G401.6 (cell line): ENCODE measurements around the gene ZC3H18.
"Not testable (repeated sequence)": the region's sequence is repeated elsewhere in the genome, so short reads cannot be mapped to it uniquely, and the experiment has no call there.

Source experiments
- FAIRE-seq: peaks from 2 replicates; lab custom pipeline; 2012; peaks lifted over from hg19 to GRCh38; lab: Jason Lieb, UNC

Gene ZC3H18

DNA sequence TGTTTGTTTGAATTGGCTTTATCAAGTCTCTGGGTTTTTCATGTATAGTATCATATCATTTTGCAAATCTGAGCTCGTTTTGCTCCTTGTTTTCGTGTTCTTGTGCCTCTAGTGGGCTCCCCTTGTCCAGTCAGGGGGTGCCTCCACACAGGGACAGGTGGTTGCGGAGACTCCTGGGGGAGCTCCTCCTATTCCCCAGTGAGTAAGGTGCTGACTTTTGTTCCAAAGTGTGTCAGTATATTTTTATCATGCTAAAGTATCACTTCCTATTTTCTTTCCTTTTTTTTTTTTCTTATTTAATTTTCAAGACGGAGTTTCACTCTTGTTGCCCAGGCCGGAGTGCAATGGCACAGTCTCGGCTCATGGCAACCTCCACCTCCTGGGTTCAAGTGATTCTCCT is 37.9 kb downstream of the ZC3H18 start:
- no peak for FAIRE-seq

DNA sequence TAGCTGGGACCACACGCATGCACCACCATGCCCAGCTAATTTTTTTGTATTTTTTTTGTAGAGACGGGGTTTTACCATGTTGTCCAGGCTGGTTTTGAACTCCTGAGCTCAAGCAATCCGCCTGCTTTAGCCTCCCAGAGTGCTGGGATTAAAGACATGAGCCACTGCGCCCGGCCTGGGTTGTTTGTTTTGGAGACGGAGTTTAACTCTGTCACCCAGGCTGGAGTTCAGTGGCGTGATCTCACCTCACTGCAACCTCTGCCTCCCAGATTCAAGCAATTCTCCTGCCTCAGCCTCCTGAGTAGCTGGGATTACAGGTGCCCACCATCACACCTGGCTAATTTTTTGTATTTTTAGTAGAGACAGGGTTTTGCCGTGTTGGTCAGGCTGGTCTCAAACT is 39.2 kb downstream of the ZC3H18 start:
- FAIRE-seq = not testable (repeated sequence)

DNA sequence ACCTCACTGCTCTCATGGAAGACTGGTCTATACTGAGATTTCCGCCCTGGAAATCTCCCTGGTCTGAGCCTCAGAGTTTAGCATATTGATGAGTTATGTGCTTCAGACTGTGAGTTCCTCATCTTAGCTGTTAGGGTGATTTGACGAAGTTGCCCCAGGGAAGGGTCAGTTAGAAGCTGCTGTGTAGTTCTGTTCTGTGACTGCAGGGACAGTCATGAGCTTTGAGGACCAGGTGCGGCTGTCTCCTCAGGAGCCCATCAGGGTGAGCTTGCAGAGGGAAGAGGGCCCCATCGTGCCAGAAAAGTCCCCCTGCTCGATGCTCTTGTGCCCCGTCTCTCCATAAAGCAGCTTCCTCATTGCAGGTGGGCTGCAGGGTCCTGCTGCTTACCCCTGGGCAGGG is 39.9 kb downstream of the ZC3H18 start:
- FAIRE-seq = no peak

DNA sequence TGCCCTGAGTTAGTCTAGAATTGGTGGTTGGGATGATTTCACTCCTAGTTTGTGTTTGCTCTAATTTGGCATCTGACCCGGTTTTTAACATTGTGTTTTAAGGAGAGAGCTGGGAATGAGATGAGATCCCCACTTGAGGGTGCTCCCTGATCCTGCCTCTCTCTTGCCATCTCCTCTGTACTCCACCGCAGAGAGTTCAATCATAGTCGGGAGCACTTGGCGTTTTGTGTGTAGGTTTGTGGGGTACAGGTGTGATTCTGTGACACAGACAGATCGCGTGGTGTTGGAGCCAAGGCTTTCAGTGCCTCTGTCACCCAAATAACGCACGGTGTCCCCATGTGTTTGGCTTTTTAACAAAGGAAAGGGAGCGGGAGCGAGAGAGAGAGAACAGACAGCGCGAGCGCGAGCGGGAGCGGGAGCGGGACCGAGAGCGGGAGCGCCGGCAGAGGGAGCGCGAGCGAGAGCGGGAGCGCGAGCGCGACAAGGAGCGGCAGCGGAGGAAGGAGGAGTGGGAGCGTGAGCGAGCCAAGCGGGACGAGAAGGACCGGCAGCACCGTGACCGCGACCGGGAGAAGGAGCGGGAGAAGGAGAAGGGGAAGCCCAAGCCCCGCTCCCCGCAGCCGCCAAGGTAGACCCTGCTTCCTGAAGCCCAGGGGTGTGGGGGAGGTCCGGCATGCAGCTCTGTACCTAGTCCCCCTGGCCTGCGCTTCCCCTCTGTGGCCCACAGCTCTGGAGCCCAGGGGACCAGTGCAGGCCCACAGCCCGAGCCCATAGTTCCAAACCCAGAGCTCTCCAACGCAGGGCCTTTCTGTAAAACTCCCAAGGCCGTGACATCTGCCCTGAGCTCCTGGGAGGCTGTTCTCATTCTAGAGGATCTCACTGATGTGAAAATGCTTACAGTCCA is 41.0 kb downstream of the ZC3H18 start:
- no peak for FAIRE-seq

DNA sequence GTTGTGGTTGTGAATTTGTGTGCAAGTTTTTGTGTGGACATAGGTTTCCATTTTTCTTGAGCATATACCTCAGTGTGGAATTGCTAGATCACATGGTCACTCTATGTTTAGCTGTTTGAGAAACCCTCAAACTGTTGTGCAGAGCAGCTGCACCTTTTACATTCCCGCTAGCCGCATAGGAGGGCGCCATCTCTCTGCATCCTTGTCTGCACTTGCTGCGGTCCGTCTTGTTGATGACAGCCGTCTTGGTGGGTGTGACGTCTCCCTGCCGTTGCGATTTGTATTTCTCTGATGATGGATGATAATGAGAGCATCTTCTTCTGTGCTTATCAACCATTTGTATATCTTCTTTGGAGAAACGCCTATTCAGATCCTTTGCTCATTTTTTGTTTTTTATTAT is 43.1 kb downstream of the ZC3H18 start:
- no peak for FAIRE-seq

DNA sequence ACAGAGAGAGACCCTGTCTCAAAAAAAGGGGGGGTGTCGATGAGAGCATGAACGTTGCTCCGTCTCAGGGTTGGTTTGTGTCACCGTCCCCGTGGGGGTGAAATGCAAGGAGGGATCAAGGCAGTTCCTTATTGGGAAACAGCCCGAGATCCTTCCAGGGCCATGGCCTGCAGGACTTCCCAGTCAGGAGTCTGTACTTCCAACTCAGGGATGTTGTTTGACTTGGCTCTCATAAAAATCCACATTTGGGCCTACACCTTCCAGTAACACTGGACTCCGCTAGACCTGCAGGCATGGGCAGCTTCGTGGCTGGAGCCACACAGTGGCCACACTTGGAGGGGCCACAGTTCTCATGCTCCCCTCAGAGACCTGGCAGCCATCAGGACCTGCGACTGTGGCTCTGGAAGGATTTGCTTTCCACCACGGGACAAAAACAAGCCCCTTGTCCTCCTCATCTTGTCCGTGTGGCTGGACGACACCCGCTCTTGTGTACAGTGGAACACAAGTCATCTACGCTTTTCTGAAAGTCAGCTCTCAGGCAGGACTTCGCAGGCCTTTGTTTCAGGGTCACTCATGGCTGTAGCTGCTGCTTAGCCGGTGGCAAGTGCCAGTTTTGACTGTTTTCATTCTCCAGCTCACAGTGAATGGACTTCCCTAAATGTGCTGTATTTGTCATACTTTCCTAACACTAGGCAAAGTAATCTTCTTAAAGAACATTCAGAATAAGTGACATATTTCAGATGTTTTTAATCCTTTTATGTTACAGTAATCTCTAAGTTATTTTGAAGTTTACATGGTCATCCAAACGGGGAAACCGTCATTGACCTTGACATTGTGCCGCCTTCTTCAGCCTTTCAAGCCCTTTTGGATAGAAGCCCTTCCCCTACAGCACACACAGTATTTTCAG is 44.0 kb downstream of the ZC3H18 start:
- no peak for FAIRE-seq

DNA sequence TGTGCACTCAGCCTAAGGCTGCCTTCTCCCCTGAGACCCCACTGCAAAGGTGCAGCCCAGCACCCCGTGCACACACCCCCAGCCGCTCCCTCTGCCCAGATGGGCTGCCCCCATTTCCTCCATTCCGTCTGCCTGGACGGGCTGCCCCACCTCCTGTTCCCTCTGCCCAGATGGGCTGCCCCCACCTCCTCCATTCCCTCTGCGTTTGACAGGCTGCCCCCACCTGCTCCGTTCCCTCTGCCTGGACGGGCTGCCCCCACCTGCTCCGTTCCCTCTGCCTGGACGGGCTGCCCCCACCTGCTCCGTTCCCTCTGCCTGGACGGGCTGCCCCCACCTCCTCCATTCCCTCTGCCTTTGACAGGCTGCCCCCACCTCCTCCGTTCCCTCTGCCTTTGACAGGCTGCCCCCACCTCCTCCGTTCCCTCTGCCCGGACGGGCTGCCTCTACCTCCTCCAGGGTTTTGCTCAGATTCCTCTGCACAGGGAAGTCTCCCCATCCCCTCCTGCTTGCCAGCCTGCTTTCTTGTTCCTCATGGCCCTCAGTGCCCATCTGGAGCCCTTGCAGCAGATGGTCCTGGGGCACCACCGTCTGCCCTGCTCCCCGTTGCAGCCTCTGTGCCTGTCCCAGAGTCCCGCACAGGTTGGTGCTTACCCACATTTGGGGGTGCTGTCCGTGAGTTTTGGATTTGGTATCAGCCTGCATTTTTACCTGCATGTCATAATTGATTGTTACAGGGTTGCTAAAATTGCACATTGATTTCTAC is 44.8 kb downstream of the ZC3H18 start:
- no peak for FAIRE-seq

DNA sequence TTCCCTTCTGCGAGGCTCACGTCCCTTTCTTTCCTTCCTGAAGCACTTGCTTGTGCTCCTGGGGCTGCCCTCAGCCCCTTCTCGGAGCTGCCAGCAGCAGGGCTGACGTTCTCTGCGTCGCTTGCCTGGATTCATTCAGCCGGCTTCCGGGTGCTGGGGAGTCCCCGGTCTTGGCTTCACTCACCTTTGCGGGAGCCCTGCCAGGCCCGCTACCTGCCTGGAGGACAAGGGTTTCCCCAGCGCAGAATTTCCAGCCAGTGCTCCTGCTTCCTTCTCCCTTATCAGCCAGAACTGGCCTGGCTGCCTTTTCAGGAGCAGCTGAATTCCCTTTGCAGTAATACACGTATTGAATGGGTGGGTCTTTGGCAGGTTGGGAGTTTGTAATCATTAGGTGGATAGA is 46.1 kb downstream of the ZC3H18 start:
- no peak for FAIRE-seq

DNA sequence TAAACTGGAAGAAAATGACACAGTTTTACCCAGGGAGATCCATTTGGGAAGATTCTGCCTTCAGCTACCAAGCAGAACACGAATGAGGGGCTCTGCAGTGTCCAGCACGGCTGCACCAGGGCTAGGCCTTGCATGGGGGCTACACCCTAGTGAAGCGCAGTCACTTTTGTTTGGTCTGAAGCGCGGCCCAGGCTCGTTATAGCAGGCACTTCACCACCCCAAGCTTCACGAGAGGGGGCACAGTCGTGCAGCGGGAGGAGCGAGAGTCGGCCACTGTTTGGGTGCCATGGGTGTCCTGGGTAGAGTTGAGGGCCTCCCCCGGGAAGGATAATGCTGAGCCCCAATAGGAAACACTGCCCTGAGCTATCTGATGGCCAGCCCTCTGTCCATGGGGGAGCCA is 46.5 kb downstream of the ZC3H18 start:
- no peak for FAIRE-seq

DNA sequence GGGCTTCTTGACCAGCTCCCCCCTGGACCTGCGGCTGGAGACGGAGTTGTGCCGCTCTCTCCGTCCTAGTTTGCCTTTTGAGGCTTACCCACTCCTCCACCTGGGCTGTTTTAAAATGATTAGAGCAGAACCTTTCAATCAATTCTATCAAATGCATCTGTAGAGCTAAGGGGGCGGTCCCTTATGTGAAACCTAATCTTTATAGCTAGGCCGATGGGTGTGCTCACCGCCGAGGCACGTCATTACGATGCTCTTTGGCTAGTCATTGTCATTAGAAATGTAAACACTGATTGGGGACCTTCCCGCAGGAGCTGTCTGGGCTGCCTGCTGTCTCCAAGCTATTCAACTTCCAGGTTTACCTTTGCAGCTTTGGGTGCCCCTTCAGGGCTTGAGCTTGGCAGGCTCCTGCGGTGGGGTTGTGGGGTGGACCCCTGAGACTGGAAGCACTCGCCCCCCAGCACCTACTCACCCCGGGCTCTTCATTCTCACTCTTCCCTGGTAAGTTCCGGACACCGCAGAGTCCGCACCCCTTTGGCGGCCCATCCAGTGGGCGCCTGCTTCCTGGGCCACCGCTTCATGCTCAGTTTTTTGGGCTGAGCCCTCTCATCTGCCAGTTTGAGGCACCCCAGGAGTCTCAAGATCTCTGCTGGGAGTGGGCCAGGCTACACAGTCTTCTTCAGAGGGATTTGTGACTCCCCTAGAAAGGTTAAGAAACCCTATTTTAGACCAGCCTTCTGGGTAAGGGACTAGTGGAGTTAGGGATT is 47.2 kb downstream of the ZC3H18 start:
- FAIRE-seq = no peak

DNA sequence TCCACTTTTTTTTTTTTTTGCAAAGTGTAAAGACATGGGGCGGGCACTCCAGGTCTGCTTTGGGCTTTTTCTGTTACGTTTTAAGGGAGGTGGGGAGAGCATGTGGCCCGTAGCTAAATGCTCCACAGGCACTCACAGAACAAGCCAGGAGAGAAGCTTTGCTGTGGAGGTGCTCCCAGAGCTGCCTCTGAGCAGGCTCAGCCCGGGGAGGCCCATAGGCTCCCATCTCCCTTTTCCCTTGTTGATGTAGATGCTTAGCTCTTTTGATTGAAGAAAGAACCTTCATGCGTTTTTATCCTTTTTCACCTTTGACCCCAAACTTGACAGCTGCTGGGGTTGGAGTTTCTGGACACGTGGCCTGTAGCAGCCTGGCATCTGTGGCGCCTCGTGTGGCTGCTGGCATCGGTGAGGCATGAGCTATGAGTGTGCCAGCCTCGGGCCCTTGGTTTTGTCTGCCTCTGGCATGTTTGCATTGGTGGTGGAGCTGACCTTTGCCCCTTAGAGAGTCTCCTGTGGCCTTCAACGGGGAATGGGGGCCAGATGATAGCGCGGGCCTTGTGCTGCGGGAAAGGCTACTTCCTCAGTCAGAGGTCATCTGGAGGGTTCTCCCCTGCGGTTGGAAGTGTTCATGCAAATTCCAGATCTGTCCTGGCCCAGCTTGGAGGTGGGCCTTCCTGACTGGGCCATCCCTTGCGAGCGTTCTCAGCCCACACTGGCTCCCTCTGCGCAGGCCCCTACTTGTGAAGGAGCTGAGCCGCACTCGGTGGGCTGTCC is 48.2 kb downstream of the ZC3H18 start:
- FAIRE-seq = no peak

DNA sequence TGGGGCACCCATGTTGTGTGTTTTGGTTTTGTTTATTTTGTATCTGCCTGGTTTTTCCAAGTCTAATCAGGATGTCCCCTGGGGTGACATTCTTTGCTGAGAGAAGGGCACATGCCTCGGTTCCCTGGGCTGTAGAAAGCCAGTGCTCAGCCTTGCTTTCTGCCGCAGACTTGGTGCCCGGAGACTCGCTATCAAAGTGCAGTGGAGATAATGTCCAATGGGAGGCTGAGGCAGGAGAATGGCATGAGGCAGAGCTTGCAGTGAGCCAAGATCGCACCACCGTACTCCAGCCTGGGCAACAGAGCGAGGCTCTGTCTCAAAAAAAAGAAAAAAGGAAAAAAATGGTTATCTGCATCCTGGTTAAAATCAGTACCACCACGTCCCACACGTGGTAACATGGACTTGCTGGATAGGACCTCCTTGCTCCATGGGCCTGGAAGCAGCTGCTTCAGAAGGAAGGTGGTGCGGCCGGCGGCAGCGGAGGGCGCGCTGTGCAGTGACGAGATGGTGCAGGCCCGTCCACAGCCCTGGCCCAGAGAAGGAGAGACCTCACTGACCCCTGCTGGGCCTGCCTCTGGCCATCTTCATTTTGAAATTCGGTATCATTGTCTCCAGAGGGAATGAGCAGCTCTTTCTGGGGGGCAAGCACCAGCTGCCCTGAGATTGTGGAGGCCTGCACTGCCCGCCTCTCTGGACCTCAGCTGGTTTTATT is 48.9 kb downstream of the ZC3H18 start:
- no peak for FAIRE-seq

DNA sequence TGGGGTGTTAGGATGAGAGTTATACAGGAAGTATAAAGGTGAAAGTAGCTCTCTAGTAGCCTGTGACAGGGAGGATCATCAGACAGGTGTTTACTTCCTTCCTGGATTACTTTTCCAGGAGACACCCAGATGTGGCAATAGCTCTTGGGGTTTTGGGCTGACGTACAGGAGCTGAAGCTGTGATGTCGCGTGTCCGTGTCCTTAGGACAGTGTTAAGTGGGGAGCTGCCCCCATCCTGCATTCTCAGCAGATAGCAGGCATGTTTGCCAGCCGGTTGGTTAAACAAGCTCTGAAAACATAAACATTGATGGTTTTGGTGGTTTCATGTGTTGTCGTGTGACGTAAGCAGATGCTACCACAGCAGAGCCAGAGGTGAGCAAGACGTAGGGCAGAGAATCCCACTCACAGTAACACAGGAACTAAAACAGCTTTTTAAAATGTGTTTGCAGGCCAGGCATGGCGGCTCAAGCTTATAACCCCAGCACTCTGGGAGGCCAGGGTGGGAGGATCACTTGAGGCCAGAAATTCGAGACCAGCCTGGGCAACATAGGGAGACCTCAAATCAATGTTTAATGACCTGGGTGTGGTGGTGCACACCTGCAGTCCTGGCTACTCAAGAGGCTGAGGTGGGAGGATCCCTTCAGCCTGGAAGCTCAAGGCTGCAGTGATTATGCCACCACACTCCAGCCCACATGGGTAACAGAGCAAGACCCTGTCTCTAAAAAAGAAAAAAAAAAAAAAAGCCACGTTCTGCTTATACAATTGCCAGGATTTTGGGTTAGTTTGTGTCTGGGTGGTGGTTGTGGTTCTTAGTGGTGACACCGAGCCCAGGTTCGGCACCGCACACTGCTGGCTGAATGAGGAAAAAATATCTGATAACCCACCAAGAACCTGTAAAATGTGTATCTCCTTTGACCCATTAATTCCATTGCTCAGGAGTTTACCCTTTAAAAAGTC is 49.9 kb downstream of the ZC3H18 start:
- no peak for FAIRE-seq

DNA sequence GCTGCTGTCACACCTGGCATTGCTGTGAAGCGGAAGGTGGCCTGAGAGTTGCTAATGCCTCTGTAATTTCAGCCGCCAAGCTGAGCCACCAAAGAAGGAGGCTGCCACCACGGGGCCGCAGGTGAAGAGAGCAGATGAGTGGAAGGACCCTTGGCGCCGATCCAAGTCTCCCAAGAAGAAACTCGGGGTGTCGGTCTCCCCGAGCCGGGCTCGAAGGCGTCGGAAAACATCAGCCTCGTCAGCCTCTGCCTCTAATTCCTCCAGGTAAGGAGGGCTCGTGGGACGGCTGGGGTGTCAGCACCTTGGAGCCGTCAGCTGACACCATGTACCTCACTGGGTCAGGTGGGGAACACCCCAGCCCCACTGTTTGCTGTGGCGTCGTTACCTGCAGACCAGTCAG is 51.9 kb downstream of the ZC3H18 start:
- no peak for FAIRE-seq

DNA sequence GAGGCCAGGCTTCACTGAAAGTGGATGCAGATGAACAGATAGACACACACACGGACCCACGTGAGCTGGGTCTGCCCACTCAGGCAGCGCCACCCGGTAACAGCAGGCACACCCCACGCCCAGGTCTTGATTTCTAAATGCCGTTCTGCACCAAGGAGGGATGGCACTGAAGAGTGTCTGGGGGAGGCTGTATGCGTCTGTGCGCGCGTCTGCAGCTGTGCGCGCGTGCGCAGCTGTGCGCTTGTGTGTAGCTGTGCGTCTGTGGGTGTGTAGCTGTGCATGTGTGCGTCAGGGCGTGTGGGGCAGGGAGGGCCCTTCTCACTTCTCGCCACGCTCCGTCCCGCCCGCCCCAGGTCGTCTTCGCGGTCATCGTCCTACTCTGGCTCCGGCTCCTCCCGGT is 52.7 kb downstream of the ZC3H18 start:
- FAIRE-seq = no peak

DNA sequence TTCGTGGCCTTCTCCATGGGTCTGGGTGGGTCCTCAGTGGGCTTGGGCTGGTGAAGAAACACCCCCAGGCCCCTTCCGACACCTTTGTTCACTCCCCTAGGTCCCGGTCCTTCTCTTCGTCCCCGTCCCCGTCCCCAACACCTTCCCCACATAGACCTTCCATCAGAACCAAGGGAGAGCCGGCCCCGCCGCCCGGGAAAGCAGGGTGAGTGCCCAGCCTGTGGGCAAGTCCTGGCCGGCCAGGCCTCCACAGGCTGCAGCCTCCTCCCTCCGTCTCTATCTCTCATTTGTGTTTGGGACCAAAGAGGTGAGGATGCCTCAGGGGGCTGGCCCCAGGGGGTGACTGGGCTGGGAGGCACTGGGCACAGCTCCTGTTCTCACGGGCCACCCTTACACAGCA is 53.7 kb downstream of the ZC3H18 start:
- FAIRE-seq = no peak

DNA sequence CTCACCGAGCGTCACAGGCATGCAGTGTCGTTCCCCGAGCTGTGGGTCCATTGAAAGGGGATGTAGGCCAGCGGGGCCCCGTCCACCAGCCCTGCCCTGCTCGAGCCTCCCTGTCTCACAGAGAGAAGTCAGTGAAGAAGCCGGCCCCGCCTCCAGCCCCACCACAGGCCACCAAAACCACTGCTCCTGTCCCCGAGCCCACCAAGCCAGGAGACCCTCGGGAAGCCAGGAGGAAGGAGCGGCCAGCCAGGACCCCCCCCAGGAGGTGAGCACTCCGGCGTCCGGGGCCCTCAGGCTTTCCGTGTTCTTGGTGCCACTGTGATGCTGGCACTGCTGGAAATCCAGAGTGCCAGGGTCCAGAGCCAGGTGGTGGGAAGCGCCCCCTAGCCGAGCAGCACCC is 54.3 kb downstream of the ZC3H18 start:
- no peak for FAIRE-seq

DNA sequence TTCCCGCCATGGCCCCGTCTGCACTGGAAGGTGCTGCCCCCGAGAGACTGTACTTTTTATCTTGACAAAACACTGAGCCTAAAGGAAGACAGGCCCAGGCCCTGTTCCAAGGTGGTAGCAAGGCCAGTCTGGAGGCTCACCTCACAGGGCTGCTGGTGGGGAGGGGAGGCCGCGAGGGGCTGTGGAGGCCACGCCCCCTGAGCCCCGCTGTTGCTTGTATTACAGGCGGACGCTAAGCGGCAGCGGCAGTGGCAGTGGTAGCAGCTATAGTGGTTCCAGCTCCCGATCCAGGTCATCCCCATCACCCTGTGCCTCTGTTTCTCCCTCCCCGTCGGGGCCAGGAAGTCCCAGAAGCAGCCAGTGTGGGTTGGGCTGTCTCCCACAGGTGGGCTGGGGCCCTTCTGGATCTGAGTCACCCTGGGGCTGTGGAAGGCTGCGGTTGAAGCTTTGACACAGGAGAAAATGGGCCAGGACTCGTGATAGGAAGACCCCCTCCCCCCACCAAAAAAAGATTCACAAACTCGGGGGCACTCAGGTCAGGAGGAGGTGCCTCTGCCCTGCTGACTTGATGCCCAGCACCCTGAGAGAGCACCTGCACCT is 54.9 kb downstream of the ZC3H18 start:
- FAIRE-seq = no peak

DNA sequence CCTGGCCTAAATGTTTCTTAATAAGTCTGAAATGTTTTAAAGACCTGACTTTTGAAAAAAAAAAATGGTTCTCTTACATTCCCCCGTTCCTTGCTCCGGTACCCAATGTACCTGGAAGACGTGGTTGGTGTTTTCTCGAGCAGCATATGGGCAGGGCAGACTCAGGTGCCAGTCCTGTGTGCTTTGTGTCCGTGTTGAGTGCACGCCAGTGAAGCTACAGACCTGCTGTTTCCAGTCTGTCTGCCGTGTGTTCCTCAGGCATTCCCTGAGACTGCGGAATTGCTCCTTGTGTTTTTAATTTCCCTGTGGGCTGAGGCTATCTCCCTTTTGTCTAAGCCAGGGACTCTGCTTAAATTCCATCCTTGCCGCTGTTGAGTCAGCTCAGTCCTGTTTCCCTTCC is 56.4 kb downstream of the ZC3H18 start:
- no peak for FAIRE-seq
